OCI-LY3 (cell line): ENCODE data around the gene KLHDC9.

Experiments used
- EZH2phosphoT487 ChIP-seq: fragments of 200-600 bp; shearing (Covaris generic); IDR thresholded peaks from 2 replicates; pipeline ENCODE4 v1.6.1; 2018; ENCODE audit warnings: antibody characterized with exemption, mixed run types, low read depth
- TF ChIP-seq, protein P1 (sequence below): fragments of 200-600, 300-600 bp; sonication (generic); IDR thresholded peaks from 2 replicates; pipeline ENCODE4 v1.5.1; 2014; ENCODE audit warnings: antibody characterized with exemption, low read length, low read depth

DNA sequence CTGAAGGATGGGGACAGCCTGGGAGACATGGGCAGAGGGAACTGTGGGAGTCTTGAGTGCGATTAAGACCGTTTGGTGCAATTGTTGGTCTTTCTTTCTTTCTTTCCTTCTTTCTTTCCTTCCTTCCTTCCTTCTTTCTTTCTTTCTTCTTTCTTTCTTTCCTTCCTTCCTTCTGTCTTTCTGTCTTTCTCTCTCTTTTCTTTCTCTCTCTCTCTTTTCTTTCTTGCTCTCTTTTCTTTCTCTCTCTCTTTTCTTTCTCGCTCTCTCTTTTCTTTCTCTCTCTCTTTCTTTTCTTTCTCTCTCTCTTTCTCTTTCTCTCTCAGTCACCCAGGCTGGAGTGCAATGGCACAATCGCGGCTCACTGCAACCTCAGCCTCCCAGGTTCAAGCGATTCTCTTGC lies 2.9 kb upstream of the KLHDC9 start:
- TF ChIP-seq, protein P1, sequence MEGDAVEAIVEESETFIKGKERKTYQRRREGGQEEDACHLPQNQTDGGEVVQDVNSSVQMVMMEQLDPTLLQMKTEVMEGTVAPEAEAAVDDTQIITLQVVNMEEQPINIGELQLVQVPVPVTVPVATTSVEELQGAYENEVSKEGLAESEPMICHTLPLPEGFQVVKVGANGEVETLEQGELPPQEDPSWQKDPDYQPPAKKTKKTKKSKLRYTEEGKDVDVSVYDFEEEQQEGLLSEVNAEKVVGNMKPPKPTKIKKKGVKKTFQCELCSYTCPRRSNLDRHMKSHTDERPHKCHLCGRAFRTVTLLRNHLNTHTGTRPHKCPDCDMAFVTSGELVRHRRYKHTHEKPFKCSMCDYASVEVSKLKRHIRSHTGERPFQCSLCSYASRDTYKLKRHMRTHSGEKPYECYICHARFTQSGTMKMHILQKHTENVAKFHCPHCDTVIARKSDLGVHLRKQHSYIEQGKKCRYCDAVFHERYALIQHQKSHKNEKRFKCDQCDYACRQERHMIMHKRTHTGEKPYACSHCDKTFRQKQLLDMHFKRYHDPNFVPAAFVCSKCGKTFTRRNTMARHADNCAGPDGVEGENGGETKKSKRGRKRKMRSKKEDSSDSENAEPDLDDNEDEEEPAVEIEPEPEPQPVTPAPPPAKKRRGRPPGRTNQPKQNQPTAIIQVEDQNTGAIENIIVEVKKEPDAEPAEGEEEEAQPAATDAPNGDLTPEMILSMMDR = no peak
- no peak for TF ChIP-seq EZH2phosphoT487
